IMR-90 (cell line): ENCODE results near the gene DSCAM. TPM values are rescaled to one million over a fixed set of nuclear protein-coding genes. Genes with fewer than 3 reads are reported as not detected.

ENCODE experiments used
- ATAC-seq: fragments of 200-7000 bp; cut with Tn5 transposase; 2 replicates; pipeline ENCODE4 v1.9.1; 2020; ENCODE audit warnings: low read depth, mild to moderate bottlenecking, moderate library complexity
- BruUV-seq: library from RNA; stranded (reverse); fragments of 400-500 nt; replicated peaks from 2 replicates; lab custom pipeline; 2021; lab: Mats Ljungman, UMichigan
- CTCF ChIA-PET: fragments of 300-600 bp; formaldehyde crosslinking; extraction: SDS; loops from one replicate; lab custom pipeline; 2021; ENCODE audit warnings: antibody characterized with exemption; lab: Yijun Ruan, JAX
- POLR2A ChIA-PET: fragments of 300-600 bp; sonication (Branson Sonifier 250); formaldehyde crosslinking; loops from one replicate; lab custom pipeline; 2022; ENCODE audit warnings: antibody characterized with exemption; ENCODE audit not compliant: unreplicated experiment; lab: Charles Lee
- DNase-seq: peaks from one replicate; pipeline ENCODE4 v3.0.0; 2013
- H2AFZ ChIP-seq: replicated peaks from 2 replicates; pipeline ENCODE3; 2013; ENCODE audit warnings: low read length, mild to moderate bottlenecking; ENCODE audit not compliant: poor library complexity
- H2AK5ac ChIP-seq: 2 replicates; pipeline ENCODE4 v1.6.1; 2013; ENCODE audit warnings: low read depth, low read length, inconsistent platforms
- H2AK9ac ChIP-seq: replicated peaks from 2 replicates; pipeline ENCODE3; 2013; ENCODE audit warnings: mild to moderate bottlenecking, low read depth, low read length, moderate library complexity; ENCODE audit not compliant: poor library complexity
- H2BK120ac ChIP-seq: 2 replicates; pipeline ENCODE4 v1.6.1; 2013; ENCODE audit warnings: low read depth, low read length, inconsistent platforms
- H2BK15ac ChIP-seq: 3 replicates; pipeline ENCODE4 v1.6.1; 2013; ENCODE audit warnings: low read depth, low read length, inconsistent platforms
- H2BK20ac ChIP-seq: 2 replicates; pipeline ENCODE4 v1.6.1; 2013; ENCODE audit warnings: low read depth, mild to moderate bottlenecking, inconsistent platforms, low read length, moderate library complexity
- H2BK5ac ChIP-seq: 2 replicates; pipeline ENCODE4 v1.6.1; 2013; ENCODE audit warnings: mild to moderate bottlenecking, low read depth, low read length, inconsistent platforms; ENCODE audit not compliant: poor library complexity, severe bottlenecking
- H3K14ac ChIP-seq: replicated peaks from 2 replicates; pipeline ENCODE4 v1.6.1; 2013; ENCODE audit warnings: low read depth, low read length, inconsistent platforms
- H3K18ac ChIP-seq: 2 replicates; pipeline ENCODE4 v1.6.1; 2013; ENCODE audit warnings: low read depth, low read length, control low read depth
- H3K23ac ChIP-seq: 2 replicates; pipeline ENCODE4 v1.6.1; 2013; ENCODE audit warnings: low read depth, low read length, inconsistent platforms
- H3K27ac ChIP-seq: 2 replicates; pipeline ENCODE4 v1.5.1; 2013; ENCODE audit warnings: mild to moderate bottlenecking, control low read depth, low read length; ENCODE audit not compliant: insufficient read depth
- H3K27me3 ChIP-seq: 2 replicates; pipeline ENCODE4 v1.6.1; 2013; ENCODE audit warnings: low read length; ENCODE audit not compliant: control insufficient read depth, insufficient read depth
- H3K36me3 ChIP-seq: 2 replicates; pipeline ENCODE4 v1.6.1; 2013; ENCODE audit warnings: low read length, mixed read lengths; ENCODE audit not compliant: control insufficient read depth, insufficient read depth
- H3K4ac ChIP-seq: 2 replicates; pipeline ENCODE4 v1.6.1; 2013; ENCODE audit warnings: low read depth, low read length, inconsistent platforms
- H3K4me1 ChIP-seq: 2 replicates; pipeline ENCODE4 v1.6.1; 2013; ENCODE audit warnings: low read length, mixed read lengths; ENCODE audit not compliant: control insufficient read depth, insufficient read depth
- H3K4me2 ChIP-seq: 2 replicates; pipeline ENCODE4 v1.6.1; 2013; ENCODE audit warnings: low read depth, mild to moderate bottlenecking, control low read depth, low read length, moderate library complexity
- H3K4me3 ChIP-seq: 2 replicates; pipeline ENCODE4 v1.5.1; 2013; ENCODE audit warnings: low read depth, mild to moderate bottlenecking, control low read depth, low read length, moderate library complexity; ENCODE audit not compliant: insufficient read depth
- H3K56ac ChIP-seq: 2 replicates; pipeline ENCODE4 v1.6.1; 2013; ENCODE audit warnings: low read length, inconsistent platforms; ENCODE audit not compliant: insufficient read depth; ENCODE audit errors: extremely low read depth
- H3K79me1 ChIP-seq, 2 experiments: 2 replicates each; pipeline ENCODE4 v1.6.1; 2013; ENCODE audit warnings: low read length in 2 of 2, inconsistent platforms in 1 of 2, low read depth in 1 of 2
- H3K9ac ChIP-seq: 2 replicates; pipeline ENCODE4 v1.6.1; 2013; ENCODE audit warnings: low read depth, low read length, control low read depth
- H3K9me1 ChIP-seq: 2 replicates; pipeline ENCODE4 v1.6.1; 2013; ENCODE audit warnings: low read length, inconsistent platforms; ENCODE audit not compliant: insufficient read depth
- H3K9me3 ChIP-seq: 2 replicates; pipeline ENCODE4 v1.6.1; 2013; ENCODE audit warnings: low read length; ENCODE audit not compliant: control insufficient read depth, insufficient read depth
- H4K20me1 ChIP-seq: 2 replicates; pipeline ENCODE4 v1.6.1; 2013; ENCODE audit warnings: low read length, inconsistent platforms; ENCODE audit not compliant: insufficient read depth
- H4K5ac ChIP-seq: 2 replicates; pipeline ENCODE4 v1.6.1; 2013; ENCODE audit warnings: mild to moderate bottlenecking, low read depth, low read length, control low read depth
- H4K8ac ChIP-seq, 2 experiments: 2 replicates each; pipeline ENCODE4 v1.6.1; 2013; ENCODE audit warnings: low read depth in 2 of 2, low read length in 2 of 2, control low read depth in 1 of 2, inconsistent platforms in 1 of 2
- H4K91ac ChIP-seq: 2 replicates; pipeline ENCODE4 v1.6.1; 2013; ENCODE audit warnings: low read depth, low read length, inconsistent platforms; ENCODE audit not compliant: insufficient read depth
- FOS ChIP-seq: fragments of 150-350 bp; IDR thresholded peaks from 2 replicates; pipeline ENCODE4 v1.6.1; 2016; ENCODE audit warnings: low read depth, low read length
- NFE2L2 ChIP-seq: fragments of 150-350 bp; IDR thresholded peaks from 2 replicates; pipeline ENCODE4 v1.6.1; 2016; ENCODE audit warnings: low read depth, mild to moderate bottlenecking, low read length
- POLR2A ChIP-seq: IDR thresholded peaks from 2 replicates; pipeline ENCODE4 v1.6.1; 2012; ENCODE audit warnings: mild to moderate bottlenecking, low read depth, low read length
- RAD21 ChIP-seq: IDR thresholded peaks from 2 replicates; pipeline ENCODE4 v1.6.1; 2012; ENCODE audit warnings: low read length, improper control_type of control experiment
- SMC3 ChIP-seq: fragments of 150-350 bp; IDR thresholded peaks from 2 replicates; pipeline ENCODE4 v1.6.1; 2016; ENCODE audit warnings: low read depth, mild to moderate bottlenecking, antibody characterized with exemption, low read length, moderate library complexity
- WGBS, 2 experiments: methylation state at CpG; one replicate each; pipeline versions ENCODE4 v1.1.5 to v1.1.7; 2013; ENCODE audit warnings: missing lambda C conversion rate in 2 of 2; ENCODE audit not compliant: insufficient read length in 1 of 2; ENCODE audit errors: extremely low coverage in 2 of 2; 5-methylcytosine and 5-hydroxymethylcytosine counted together
- dilution Hi-C: fragments of 300-500 bp; cut with HindIII; formaldehyde crosslinking; loops from one replicate; pipeline ENCODE4 v1.14.3; 2018; ENCODE audit warnings: low sequenced_read_pairs; ENCODE audit not compliant: unreplicated experiment
- in situ Hi-C: fragments of 300-500 bp; cut with MboI; formaldehyde crosslinking; loops from 3 replicates; pipeline ENCODE4 v1.14.3; 2019; ENCODE audit warnings: low sequenced_read_pairs, inconsistent platforms, mixed read lengths
- intact Hi-C: fragments of 100-400 bp; cut with micrococcal nuclease; formaldehyde crosslinking; loops from 2 replicates; pipeline ENCODE4 v1.10.0; 2022
- polyA plus RNA-seq, 3 experiments: library from polyadenylated mRNA; depleted of rRNA; stranded (reverse); fragments of >200 nt; gene quantifications; 2 replicates each; pipeline ENCODE4 v1.2.3, GENCODE V29; 2012; ENCODE audit warnings: low replicate concordance in 1 of 3
- total RNA-seq: library from RNA; depleted of rRNA; stranded (reverse); fragments of >200 nt; gene quantifications from 2 replicates; pipeline ENCODE4 v1.2.3, GENCODE V29; 2012
- TF ChIP-seq, protein P1 (sequence below): conservative IDR thresholded peaks from 2 replicates; pipeline ENCODE4 v1.5.1; 2012; ENCODE audit warnings: mild to moderate bottlenecking, low read depth, low read length, improper control_type of control experiment

DSCAM gene
- total and polyA plus RNA-seq, 2 of the 4 experiments (the other 2 are of a cell fraction), result under 0.01 to 0.02 TPM

DNA sequence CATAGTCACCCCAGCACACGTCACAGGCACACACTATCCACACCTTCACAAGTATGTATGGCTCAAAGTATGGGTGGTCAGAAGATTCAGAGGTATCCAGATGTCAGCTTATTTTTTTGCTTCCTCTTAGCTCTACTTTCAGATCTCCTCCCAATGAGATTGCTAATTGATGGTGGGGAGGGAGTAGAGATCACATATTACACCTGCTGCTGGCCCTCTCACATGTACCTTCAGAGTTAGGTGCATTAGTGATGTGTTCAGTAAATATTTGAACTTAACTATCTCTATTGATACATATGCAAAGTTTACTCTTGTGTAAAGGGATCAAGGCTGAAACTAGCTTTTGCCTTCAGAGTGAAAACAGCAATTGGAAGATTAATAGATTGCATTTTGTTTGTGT, 717.1 kb downstream of the DSCAM start:
- no peak overlapping the region for H2BK5ac ChIP-seq
- peaks cover 14% of the 10 kb centered on the region for H3K9me3 ChIP-seq
- no peak for ATAC-seq
- intact Hi-C loops (no loop called here), dilution Hi-C loops (no loop called here), in situ Hi-C loops (no loop called here)
- H3K56ac ChIP-seq, result no peak overlapping the region
- H2BK20ac ChIP-seq, result no peak overlapping the region
- no peak overlapping the region for H3K4ac ChIP-seq
- no peak overlapping the region for H2BK120ac ChIP-seq
- H4K91ac ChIP-seq, result no peak overlapping the region
- no peaks in the 10 kb centered on the region for H3K4me1 ChIP-seq
- no peak overlapping the region for H3K4me2 ChIP-seq
- WGBS, 2 experiments, result no CpG with 5 or more reads among the region's 1 CpG
- no peak overlapping the region for H3K18ac ChIP-seq
- no peaks in the 10 kb centered on the region for H3K27me3 ChIP-seq
- CTCF ChIA-PET, result no interaction called here
- H4K8ac ChIP-seq, result no peak overlapping the region
- H3K27ac ChIP-seq, result no peak overlapping the region
- no peaks in the 10 kb centered on the region for H3K79me1 ChIP-seq
- H2AK5ac ChIP-seq, result no peak overlapping the region
- H3K23ac ChIP-seq, result no peak overlapping the region
- H4K5ac ChIP-seq, result no peak overlapping the region
- no peak overlapping the region for H2AFZ ChIP-seq
- H2BK15ac ChIP-seq, result no peak overlapping the region
- H3K36me3 ChIP-seq, result no peaks in the 10 kb centered on the region
- POLR2A ChIA-PET, result no interaction called here
- no peaks in the 10 kb centered on the region for H4K20me1 ChIP-seq
- H3K4me3 ChIP-seq, result no peak overlapping the region
- H3K9me1 ChIP-seq, result no peaks in the 10 kb centered on the region
- no peak for DNase-seq
- no peak overlapping the region for H2AK9ac ChIP-seq
- no peak overlapping the region for H3K9ac ChIP-seq
- no TSS peak for BruUV-seq
- TF ChIP-seq FOS, result no peak
- TF ChIP-seq, protein P1, sequence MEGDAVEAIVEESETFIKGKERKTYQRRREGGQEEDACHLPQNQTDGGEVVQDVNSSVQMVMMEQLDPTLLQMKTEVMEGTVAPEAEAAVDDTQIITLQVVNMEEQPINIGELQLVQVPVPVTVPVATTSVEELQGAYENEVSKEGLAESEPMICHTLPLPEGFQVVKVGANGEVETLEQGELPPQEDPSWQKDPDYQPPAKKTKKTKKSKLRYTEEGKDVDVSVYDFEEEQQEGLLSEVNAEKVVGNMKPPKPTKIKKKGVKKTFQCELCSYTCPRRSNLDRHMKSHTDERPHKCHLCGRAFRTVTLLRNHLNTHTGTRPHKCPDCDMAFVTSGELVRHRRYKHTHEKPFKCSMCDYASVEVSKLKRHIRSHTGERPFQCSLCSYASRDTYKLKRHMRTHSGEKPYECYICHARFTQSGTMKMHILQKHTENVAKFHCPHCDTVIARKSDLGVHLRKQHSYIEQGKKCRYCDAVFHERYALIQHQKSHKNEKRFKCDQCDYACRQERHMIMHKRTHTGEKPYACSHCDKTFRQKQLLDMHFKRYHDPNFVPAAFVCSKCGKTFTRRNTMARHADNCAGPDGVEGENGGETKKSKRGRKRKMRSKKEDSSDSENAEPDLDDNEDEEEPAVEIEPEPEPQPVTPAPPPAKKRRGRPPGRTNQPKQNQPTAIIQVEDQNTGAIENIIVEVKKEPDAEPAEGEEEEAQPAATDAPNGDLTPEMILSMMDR, result no peak
- TF ChIP-seq SMC3, result no peak
- no peak for TF ChIP-seq POLR2A
- no peak for TF ChIP-seq RAD21
- TF ChIP-seq NFE2L2, result no peak
- no peak overlapping the region for H3K14ac ChIP-seq
